Activated gamma-delta T cell treated with Interleukin-2 at 50 U/mL for 16 hours (primary cell): ENCODE data around the gene YIF1B.
"Not testable (repeated sequence)": the region's sequence is repeated elsewhere in the genome, so short reads cannot be mapped to it uniquely, and the experiment has no call there.

Experiments
- DNase-seq: peaks from one replicate; pipeline ENCODE4 v3.0.0-alpha.2; 2020

YIF1B gene

DNA sequence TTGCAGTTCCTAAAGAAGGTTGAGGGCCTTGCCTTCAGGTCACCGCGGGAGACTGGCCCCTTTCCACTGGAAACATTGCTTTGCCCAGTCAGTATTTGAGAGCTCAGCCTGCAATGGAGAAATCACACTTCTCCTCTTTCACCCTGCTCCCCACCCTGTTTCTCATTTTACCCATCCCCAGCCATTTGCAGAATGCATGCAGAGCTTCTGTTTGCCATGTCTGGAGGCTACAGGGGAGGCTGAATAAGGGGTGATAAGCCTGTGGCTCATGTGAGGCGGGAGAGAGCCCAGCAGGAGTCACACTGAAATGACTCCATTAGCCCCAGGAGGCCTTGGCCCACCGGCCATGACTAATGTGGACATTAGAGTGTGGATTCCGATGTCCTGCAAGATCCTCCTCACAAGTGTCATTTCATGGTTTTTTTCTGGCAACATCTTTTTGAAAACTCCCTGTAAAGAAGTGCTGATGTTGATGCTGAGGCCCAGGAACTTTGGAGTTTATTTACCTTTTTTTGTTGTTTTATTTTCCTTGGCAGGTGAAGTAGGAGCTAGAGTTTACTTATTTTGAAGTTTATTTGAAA is 45.1 kb downstream of the YIF1B start:
- no peak for DNase-seq

DNA sequence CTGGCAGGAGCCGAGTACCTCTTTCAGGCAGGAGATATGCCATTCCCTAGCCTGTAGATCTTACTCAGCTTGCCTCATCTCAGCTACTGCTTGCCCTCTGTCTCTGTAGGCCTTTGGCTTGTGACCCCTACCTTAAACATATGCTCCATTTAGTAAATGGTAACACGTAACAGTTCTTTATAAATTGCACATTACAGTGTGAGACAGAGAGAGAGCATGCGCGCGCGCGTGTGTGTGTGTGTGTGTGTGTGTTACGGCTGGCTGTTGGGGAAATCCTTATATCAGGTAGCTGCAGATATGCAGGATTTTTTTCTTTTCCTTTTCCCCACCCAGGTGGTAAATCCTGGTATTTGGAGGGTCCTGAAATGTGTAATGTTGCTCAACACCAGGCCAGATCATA is 47.2 kb downstream of the YIF1B start:
- no peak for DNase-seq

DNA sequence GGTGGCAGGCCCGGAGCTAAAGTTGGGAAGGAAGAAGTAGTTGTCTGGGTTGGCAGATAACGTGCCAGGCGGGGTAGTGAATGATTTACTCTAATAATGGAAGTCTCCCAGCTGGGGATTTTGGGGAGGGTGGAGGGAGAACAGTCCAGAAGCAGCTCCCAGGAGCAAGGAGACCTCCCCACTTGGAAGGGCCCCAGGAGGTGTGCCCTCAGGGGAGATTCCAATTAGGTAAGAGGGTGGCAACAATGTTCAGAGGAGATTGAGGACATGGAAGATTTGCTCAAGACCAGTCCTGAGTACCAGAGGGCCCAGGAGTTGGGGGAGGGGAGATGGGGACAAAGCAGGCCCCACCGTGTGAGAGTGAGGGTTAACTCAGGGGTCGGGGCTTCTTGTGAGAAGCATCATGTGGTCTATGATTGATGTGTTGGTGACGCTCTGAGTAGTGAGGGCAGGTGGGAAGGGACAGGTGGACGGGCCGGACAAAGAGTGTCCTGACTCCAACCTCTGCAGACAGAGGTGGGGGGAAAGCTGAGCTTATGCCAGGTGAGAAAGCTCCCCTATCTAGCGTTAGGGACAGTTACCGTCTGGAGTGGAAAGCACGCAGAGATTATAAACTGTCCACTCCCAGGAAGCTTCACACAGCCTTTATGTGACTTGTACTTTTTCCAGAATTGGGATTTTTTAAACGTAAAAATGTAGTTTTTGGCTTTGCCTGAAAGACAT is 47.8 kb downstream of the YIF1B start:
- no peak for DNase-seq

DNA sequence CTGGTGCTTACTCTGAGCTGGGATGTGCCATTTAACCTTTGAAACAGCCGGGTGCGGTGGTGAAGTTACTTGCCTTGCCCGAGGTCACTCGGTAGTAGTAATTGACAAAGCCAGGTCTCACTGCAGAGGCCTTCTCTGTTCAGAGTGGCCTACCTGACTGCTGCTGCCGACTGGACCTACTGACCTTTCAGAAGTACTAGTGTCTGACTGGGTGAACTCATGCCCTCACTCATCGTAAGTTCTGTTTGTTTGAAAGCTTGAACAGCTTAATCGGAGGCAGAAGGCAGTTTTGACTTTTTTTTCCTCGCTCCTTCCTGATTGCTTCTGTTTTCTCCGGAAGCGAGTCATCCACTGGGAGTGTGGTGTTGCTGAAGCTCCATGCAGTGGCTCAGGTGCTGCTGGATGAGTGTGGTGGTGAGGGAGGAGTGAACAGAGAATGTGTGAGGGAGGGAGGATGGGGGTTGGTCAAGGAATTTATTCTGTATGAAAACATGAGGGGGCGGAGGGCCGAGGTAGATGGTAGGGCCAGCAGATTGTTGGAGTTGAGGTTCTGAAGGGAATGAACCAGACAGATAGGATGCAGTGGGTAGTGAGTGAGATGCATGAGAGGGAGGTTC is 48.7 kb downstream of the YIF1B start:
- DNase-seq: no peak

DNA sequence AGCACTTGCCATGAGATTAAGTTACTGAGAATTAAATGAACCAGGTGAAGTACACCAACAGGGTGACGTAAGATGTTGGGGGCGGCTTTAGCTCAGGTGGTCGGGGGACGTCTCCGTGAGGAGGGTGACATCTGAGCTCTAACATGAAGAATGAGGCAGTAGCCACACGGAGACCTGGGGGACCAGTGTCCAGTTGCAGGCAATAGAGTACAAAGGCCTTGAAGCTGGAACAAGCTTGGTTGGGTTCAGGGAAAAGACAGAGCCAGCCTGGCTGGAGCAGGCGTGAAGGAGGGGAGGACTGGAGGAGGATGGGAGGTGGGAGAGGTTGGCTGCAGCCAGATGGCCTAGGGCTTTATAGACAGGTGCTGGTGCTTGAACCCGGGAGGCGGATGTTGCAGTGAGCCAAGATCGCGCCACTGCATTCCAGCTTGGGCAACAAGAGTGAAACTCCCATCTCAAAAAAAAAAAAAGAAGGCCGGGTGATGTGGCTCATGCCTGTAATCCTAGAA is 49.8 kb downstream of the YIF1B start:
- no peak for DNase-seq

DNA sequence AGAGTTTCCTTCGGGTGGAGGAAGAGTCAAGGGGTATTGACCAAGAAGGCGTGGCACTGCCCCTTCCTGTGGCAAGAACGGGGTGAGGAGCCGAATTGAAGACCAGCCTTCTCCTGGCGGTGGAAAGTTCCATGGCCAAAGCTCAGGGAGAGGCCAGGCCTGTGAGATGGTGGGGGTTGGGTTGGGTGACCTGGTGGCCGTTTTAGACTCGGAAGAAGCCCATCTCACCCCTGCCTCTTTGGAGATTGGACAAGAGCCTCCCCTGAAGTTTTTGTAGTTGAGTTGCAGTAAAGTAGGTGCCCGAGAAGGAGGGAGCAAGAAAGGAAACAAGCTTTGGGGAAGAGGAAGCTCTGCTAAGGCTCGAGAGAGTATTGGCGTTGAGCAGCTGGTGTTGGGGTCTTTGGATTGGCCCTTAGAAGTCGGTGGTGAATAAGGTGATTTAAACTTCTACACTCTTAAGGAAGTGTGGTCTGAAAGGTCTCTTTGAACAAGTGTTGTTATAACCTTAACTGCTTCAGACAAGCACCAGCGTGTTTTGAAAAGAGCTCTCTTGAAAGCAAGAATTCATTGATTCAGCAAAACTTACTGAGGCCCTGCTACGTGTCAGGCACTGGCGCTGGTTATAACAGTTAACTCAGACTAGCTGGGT is 50.4 kb downstream of the YIF1B start:
- DNase-seq: no peak

DNA sequence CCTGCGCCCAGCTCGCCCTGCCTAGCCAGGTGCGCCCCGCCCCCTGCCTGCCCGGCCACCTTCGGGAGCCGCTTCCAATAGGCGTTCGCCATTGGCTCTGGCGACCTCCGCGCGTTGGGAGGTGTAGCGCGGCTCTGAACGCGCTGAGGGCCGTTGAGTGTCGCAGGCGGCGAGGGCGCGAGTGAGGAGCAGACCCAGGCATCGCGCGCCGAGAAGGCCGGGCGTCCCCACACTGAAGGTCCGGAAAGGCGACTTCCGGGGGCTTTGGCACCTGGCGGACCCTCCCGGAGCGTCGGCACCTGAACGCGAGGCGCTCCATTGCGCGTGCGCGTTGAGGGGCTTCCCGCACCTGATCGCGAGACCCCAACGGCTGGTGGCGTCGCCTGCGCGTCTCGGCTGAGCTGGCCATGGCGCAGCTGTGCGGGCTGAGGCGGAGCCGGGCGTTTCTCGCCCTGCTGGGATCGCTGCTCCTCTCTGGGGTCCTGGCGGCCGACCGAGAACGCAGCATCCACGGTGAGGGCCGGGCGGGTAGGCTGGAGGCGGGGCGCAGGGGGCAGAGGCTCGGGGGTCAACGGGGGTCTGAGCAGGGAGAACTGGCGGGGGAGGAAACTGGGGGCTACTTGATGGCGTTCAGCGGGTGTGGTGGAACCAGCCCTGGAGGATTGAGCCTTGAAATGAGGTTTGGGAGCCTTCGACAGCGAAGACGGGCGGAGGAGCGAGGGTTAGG is 51.1 kb downstream of the YIF1B start, which contains the start of gene SPINT2:
TSS of gene SPINT2 (plus strand) at position 88 of the 727 bp plus-strand sequence. CDS start at position 408, 320 bp downstream.
- DNase-seq: peak; percentile 32

DNA sequence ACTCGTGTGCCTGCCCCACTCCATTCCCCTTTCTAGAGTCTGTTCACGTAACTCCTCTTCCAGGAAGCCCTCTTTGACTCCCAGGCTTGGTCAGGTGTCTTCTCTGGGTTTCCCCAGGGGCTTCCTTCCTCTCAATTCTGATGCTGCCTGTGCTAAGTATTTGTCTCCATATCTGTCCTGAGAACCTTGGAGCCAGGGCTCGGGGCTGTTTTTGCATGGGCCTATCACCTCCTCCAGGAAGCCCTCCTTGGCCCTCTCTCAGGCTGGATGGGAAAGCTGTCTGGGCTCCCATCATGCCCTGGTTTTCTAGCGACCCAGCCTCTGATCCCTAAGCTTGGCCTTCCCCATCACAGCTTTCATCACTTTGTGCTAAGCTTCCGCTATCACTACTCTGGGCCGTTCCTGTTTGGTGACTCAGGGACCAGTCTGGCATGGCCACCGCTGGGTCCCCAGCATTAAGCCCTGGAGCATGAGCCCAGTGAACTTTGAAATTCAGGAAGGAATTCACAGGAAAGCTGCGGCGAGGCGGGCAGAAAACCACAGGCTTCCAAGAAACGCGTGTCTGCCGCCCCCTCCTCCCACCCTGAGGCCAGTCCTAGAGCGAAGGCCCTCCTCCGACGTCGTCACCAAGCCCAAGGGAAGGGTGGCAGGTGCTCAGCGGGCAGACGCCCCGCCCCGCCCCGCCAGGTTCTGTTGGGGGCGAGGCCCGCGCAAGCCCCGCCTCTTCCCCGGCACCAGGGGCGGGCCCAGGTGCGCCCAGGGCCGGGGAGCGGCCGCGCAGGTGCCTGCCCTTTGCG is 51.9 kb downstream of the YIF1B start:
- peak; percentile 56 for DNase-seq

DNA sequence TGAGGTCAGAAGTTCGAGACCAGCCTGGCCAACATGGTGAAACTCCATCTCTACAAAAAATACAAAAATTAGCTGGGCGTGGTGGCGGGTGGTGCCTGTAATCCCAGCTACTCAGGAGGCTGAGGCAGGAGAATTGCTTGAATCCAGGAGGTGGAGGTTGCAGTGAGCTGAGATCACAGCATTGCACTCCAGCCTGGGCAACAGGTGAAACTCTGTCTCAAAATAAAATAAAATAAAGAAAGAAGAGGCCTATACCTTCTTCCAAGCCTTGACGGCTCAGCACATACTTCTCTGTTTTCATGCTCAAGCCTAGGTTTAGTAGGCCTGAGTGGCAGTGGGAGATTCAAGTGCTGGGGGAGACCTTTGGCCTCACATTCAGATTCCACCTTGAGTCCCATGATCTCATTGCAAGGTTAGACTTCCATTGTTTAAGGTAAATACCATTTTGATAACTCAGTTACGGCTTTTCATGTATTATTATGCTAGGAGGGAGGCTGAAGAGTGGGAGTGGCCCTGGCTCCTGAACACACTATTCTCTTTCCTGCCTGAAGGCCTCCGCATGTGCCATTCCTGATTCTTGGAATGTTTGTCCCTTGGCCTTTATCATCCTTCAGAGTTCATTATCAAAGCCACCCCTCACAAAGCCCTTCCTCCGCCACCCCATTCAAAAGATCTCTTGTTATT is 53.0 kb downstream of the YIF1B start:
- DNase-seq: no peak

DNA sequence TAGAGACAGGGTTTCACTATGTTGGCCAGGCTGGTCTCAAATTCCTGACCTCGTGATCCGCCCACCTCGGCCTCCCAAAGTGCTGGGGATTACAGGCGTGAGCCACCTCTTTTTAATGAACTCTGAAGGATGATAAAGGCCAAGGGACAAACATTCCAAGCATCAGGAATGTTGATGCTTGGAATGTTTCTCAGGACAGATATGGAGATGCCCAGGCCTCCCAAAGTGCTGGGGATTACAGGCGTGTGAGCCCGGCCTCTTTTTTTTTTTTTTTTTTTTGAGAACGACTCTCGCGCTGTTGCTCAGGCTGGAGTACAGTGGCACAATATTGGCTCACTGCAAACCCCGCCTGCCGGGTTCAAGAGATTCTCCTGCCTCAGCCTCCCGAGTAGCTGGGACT is 53.8 kb downstream of the YIF1B start:
- not testable (repeated sequence) for DNase-seq

DNA sequence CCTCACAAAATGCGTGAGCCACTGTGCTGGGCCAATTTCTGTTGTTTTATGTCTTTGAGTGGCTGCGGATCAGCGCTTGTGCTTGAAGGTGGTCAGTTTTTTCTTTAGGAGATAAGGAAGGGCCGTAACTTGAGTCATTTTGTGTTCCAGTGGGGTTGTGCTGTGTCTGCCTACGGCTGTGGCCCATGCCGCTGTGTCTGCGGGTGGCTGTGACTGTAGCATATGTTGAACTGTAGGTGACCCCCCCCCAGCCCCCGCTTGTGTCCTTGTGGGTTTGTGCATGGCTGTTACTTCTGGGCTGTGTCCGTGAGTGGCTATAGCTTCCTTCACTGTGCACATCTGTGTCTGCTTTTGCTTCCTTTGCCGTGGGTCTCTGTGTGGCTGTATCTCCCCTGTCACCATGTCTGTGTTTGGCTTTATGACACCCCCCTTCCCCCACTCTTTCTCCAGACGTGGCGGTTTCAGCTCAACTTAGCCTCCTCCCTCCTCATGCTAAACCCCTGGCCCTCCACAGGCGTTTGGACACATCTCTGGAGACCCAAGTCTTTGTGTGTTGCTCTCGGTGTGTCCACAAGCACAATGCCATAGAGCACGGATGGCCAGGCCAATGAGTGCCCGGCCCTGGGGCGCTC is 60.2 kb downstream of the YIF1B start:
- no peak for DNase-seq

DNA sequence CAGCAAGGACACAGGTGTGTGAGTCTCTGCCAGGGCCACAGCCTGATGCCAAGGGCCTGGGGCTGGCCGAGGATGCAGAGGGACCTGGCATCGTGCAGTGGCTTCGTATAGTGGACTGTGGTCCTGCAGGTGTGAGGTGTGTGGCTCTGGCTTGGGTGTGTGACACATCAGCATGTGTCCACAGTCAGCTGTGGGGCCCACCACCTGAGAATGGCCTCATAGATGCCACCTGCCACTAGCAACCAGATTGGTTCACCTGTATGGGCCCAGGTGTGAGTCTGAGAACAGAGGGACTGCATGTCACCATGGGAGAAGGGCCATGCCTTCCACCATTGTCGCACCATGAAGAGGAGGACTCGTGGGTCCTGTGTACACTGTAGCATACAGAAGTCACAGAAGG is 62.0 kb downstream of the YIF1B start:
- DNase-seq: no peak
